ENCODE results near the gene FAM131B.
"Not testable (repeated sequence)": the region's sequence is repeated elsewhere in the genome, so short reads cannot be mapped to it uniquely, and the experiment has no call there.

FAM131B gene

GRCh38 chr7:143394777-143395176 lies 32.3 kb upstream of the FAM131B start:
- no peak for DNase-seq

DNA sequence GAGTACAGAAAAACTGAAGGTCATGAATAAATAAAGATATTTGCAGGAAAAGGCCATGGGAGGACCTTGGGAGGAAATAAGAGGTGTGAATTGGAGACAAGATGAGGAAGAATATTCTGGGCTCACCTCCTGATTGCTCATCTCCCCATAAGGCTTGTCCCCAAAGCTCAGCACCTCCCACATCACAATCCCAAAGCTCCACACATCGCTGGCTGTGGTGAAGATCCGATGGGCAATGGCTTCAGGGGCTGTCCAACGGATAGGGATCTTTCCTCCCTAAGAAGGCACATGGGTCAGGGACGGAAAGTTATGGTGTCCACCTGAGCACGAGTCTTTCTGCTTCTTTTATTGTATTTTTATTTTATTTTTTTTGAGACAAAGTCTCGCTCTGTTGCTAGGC lies 31.6 kb upstream of the FAM131B start:
- DNase-seq, result no peak

DNA sequence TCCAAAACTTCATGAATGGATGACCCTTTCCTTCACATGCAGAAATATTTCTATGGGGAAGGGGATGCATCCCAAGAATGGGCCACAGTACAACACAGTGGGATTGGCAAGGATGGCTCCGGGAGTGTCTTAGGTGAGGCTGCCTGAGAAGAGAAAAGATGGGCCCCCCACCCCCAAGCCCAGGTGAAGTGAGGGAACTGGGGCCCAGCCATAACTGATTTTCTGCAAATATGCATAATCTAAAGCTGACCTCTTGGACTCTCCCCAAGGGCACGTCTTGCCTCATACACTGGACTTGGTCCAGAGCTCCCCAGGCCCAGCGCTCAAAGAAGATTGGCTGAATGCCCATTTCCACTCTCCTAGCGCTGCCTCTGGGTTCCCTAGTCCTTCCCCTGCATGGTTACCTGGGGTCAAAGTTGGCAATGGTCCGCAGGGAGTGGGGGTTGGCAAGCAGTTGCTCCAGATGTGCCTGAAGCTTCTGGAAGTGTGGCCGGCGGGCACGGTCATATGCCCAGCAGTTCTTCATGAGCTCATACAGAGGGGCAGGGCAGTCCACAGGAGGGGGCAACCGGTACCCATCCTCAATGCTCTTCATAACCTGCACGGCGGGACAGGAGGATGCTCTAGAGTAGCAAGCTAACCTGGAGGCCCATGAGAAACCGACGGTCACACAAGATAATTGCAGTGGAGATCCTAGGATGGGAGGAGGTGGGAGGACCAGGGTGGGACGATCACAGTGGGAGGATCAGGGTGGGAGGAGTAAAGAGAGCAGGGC lies 30.9 kb upstream of the FAM131B start:
- no peak for DNase-seq

DNA sequence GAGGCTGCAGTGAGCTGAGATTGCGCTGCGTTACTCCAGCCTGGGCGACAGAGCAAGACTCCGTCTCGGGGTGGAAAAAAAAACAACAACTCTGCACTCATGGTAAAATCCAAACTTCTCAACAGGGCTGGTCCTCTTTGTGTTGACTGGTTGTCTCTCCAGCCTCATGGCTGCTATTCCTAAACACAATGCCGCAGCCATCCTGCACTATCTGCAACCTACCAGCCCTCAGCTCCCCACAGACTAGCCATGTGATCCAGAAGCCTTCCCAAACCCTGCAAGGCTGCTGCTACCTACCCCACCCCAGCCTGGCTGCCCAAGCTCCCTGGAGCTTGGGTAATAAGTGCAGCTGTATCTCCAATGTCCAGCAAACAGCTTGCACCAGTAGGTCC lies 30.4 kb upstream of the FAM131B start:
- DNase-seq, result no peak

- DNase-seq, result not testable (repeated sequence)
Observed at GRCh38 chr7:143392427-143392826, 29.9 kb upstream of the FAM131B start.

- DNase-seq, result no peak
Observed at GRCh38 chr7:143391462-143392404, 29.2 kb upstream of the FAM131B start.

- DNase-seq, result no peak
Observed at GRCh38 chr7:143390773-143391317, 28.3 kb upstream of the FAM131B start.

- DNase-seq, result no peak
Observed at GRCh38 chr7:143390104-143390772, 27.7 kb upstream of the FAM131B start.

DNA sequence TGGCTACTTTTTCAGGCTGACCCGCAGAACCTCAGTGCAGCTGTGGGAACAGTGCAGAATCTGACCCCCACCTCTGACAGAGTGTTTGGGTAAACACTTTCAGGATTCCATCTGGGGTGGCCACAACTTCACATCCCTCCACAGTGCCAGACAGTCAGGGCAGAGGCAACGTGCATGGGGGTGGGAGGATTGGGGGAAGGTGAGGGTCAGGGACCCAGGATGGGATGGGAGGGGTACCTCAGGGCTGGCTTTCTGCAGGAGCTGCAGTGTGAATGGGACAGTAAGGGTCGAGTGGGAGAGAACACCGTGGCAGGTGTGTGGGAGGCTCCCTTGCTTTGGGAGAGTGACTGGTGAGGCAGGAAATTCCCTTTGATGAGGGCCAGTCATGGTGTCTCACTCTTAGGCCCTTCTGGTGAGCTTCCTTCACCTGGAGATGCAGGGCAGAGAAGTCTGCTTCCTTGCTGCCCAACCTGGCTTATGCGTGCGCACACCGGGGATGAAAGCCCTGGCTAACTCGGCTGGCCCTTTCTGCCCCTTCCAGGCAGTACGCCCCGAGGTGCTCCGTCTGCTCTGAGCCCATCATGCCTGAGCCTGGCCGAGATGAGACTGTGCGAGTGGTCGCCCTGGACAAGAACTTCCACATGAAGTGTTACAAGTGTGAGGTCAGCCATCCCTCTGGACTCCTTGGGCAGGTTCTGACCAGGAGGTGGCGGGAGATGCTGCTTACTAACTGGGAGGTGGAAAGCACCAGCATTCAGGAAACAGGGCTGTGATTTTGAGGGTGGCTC lies 27.0 kb upstream of the FAM131B start:
- no peak for DNase-seq

GRCh38 chr7:143388491-143389101 lies 26.1 kb upstream of the FAM131B start:
- DNase-seq, result no peak

DNA sequence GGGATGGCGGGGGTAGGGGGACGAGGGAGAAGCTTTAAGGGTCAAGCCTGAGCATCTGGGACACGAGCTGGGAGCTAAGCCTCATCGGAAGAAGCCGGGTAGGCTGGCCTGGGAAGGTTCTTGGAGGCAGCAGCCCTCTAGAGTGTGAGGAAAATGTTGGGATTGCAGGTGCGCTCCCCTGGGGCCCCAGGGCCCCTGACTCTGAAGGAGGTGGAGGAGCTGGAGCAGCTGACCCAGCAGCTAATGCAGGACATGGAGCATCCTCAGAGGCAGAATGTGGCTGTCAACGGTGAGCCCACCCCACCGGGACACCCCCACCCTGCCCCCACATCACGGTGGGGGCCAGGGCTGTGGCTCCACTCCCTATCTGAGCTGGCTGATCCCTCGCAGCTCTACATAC lies 25.5 kb upstream of the FAM131B start:
- DNase-seq, result no peak

DNA sequence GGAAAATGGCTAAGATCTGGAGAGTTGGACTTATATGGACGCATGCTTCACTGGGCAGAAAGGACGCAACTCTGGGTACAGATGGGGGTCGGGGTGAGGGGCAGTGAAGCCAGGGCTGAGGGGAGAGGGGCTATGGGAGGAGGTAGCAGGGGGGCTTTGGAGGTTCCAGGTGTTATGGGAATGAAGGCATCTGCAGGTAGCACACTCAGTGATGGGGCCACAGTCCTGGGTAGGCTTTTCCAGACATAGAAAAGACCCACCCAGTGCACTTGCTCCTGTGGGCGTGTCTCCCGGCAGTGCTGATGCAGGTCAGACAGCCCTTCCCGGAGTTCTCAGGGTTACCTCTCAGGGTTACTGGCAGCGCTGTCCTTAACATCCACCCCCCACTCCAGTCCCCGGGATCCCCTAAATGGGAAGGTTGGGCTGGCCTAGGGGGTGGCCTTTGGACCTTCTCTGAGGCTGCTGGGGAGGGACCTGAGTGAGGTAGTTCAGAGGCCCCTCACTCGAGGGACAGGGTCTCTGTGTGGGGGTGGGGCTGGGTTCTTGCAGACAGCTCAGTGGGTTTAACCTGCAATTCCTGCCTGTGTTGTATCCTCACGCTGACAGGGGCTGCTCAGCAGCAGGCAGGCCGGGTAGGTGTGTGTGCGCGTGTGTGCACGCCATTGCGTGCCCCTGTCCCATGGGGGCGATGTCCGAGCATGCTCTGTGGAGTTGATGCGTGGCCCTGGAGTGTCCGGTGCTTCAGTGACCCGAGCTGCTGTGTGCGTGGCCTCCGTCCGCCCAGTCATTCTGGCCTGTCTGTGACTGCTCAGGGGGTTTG lies 24.9 kb upstream of the FAM131B start:
- DNase-seq, result no peak

- no peak for DNase-seq
Observed at GRCh38 chr7:143385891-143386781, 23.6 kb upstream of the FAM131B start.

DNA sequence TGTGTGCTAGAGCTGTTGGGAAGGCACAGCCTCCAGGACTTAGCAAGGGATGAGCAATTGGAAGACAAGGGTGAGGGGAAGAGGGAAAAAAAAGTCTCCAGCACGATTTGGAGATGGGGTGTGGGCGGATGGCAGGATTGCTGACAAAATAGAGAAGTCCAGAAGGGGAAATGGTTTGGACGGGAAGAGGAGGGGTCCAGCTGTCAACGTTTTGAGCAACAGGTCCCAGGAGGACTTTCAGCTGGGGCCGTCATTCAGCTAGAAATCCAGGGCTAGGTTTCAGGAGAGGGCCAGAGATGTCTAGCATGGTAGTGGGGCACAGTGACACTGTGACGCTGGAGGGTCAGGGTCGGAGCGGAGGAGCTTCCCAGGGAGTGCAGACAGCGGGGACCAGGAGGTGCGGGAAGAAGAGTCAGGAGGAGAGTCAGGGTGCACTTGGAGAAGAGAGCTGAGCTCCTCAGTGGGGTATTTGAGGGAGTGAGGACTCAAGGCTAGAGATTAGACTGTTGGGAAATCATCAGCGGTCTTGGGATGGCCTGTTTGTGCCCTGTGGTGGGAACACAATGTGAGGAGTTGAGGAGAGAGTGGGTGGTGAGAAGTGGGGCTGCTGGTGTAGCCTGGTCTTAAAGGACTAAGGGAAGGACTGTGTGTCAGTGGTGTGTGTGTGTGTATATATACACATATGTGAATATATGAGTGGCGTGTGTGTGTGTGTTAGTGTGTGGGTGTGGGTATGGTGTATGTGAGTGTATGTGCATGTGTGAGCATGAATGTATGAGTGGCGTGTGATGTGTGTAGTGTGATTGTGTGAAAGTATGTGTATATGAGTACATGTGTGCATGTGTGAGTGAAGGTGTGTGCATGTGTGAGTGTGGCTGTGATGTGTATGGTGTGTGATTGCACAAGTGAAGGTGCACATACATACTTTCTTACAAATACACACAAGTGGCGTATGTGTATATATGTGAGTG lies 22.4 kb upstream of the FAM131B start:
- DNase-seq, result no peak

DNA sequence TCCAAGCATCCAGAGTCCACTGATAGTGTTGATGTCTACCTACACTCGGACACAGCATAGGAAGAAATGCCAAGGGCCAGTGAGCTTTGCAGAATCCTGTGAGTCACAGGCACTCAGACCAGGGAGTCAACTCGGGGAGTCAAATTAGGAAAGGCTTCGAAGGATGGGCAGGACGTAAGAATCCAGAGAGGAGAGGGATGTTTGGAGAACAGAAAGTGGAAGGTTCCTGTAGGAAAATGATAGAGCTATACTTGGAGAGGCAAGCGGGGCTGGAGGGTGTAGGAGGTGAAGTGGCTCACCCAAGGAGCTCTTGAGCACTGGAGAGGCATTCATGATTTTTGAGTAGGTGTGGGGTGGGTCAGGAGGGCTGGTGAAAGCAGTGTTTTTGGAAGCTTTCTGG lies 21.6 kb upstream of the FAM131B start:
- DNase-seq, result no peak

GRCh38 chr7:143383642-143383957 lies 21.1 kb upstream of the FAM131B start:
- DNase-seq, result no peak

GRCh38 chr7:143382791-143383641 lies 20.5 kb upstream of the FAM131B start:
- DNase-seq, result no peak

Data from amniotic stem cell (primary cell).